C4-2B (cell line): Measurements from ENCODE around the gene MAN1A1.

Source experiments
- ZFX ChIP-seq: fragments of 450-650 bp; IDR thresholded peaks from 2 replicates; pipeline ENCODE4 v1.6.1; 2017
- TF ChIP-seq, protein P1 (sequence below): fragments of 450-650 bp; conservative IDR thresholded peaks from 2 replicates; pipeline ENCODE4 v1.5.1; 2017; ENCODE audit warnings: mild to moderate bottlenecking

DNA sequence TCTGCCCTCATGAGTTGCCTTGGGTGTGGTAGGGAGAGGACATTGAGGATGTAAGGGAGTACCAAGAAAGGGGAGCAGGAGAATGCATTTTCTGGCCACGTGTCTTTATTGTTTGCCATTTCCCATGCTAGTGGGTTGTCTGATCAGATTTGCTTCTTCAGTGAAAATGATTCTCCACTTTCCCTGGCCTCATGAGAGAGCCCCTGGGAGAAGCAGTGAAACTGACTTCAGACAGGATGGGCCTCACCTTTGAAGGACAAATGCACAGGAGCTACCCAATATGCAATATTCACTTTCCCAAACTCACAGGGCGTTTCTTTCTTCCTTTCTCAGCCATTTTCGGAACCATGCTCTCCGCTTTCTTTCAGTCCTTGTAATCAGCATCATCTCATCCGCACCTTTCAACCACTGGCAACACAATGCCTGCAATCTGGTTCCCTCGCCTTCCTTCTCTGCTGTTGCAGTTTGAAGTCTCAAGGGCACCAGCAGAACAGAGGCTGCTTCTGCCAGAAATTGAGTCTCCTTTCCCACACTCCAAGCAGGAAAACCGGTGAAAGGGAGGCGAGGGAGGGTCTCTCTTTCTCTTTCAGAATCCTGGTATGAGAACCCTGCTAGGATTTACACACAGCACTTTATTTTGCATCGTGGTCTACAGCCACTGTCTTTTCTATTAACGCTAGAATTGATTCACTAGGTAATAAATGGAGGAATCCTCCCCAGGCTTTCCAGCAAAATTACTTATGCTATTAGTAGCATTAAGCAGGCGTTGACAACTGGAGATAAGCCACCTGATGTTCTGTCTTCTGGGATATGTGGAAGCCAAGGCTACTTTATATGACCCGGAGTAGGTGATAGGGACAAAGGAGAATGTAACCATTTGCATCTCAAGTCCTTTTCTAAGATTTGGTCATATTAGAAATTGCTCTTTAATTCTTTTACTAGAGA is 209.1 kb downstream of the MAN1A1 start:
- TF ChIP-seq, protein P1, sequence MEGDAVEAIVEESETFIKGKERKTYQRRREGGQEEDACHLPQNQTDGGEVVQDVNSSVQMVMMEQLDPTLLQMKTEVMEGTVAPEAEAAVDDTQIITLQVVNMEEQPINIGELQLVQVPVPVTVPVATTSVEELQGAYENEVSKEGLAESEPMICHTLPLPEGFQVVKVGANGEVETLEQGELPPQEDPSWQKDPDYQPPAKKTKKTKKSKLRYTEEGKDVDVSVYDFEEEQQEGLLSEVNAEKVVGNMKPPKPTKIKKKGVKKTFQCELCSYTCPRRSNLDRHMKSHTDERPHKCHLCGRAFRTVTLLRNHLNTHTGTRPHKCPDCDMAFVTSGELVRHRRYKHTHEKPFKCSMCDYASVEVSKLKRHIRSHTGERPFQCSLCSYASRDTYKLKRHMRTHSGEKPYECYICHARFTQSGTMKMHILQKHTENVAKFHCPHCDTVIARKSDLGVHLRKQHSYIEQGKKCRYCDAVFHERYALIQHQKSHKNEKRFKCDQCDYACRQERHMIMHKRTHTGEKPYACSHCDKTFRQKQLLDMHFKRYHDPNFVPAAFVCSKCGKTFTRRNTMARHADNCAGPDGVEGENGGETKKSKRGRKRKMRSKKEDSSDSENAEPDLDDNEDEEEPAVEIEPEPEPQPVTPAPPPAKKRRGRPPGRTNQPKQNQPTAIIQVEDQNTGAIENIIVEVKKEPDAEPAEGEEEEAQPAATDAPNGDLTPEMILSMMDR = no peak
- no peak for TF ChIP-seq ZFX
